BJ (cell line): Measurements from ENCODE around the gene RNF151. TPM values are rescaled to one million over a fixed set of nuclear protein-coding genes. Genes with fewer than 3 reads are reported as not detected.

ENCODE experiments used
- CTCF ChIA-PET: fragments of 350-600 bp; formaldehyde crosslinking; extraction: SDS; loops from one replicate; lab custom pipeline; 2021; ENCODE audit warnings: antibody characterized with exemption, inconsistent platforms; lab: Yijun Ruan, JAX
- POLR2A ChIA-PET: fragments of 300-600 bp; sonication (Branson Sonifier 250); formaldehyde crosslinking; extraction: SDS; loops from one replicate; lab custom pipeline; 2021; ENCODE audit warnings: antibody characterized with exemption; lab: Charles Lee
- DNase-seq: peaks from one replicate; pipeline ENCODE4 v3.0.0-alpha.2; 2011; ENCODE audit warnings: low read depth
- H3K27me3 ChIP-seq: 2 replicates; pipeline ENCODE4 v1.6.0; 2011; ENCODE audit warnings: low read length; ENCODE audit not compliant: control insufficient read depth, insufficient read depth
- H3K36me3 ChIP-seq: 2 replicates; pipeline ENCODE4 v1.5.1; 2011; ENCODE audit warnings: low read length; ENCODE audit not compliant: control insufficient read depth, insufficient read depth
- H3K4me3 ChIP-seq: 2 replicates; pipeline ENCODE4 v1.5.1; 2011; ENCODE audit warnings: low read depth, mild to moderate bottlenecking, control low read depth, low read length
- CTCF ChIP-seq: IDR thresholded peaks from 2 replicates; pipeline ENCODE4 v1.5.1; 2011; ENCODE audit warnings: low read depth, mild to moderate bottlenecking, control low read depth, inconsistent platforms, low read length, moderate library complexity; ENCODE audit not compliant: insufficient read depth
- polyA plus RNA-seq: library from polyadenylated mRNA; depleted of rRNA; stranded (reverse); fragments of >200 nt; gene quantifications from 2 replicates; pipeline ENCODE4 v1.2.3, GENCODE V29; 2011

The RNF151 gene
- polyA plus RNA-seq, 1 experiment: not detected

- CTCF ChIA-PET: interaction anchor here (1.2 to 4.1 kb wide), 2 partner anchors 139 to 251 kb away, joined by 3 to 30 read pairs; no protein-coding TSS in a partner anchor
- Histone ChIP-seq H3K4me3 (no peak overlapping the region), H3K27me3 (no peaks in the 10 kb centered on the region), H3K36me3 (peaks cover 53% of the 10 kb centered on the region)
- DNase-seq: no peak
- POLR2A ChIA-PET: no interaction called here
- no peak for TF ChIP-seq CTCF
Observed at GRCh38 chr16:2001035-2001434, 34.4 kb downstream of the RNF151 start.

GRCh38 chr16:2001456-2002355 is 35.0 kb downstream of the RNF151 start:
- POLR2A ChIA-PET: no interaction called here
- Histone ChIP-seq H3K27me3 (no peaks in the 10 kb centered on the region), H3K4me3 (no peak overlapping the region), H3K36me3 (peaks cover 56% of the 10 kb centered on the region)
- DNase-seq: no peak
- CTCF ChIA-PET: interaction anchor here (1.2 to 4.1 kb wide), 2 partner anchors 139 to 250 kb away, joined by 3 to 30 read pairs; no protein-coding TSS in a partner anchor
- no peak for TF ChIP-seq CTCF

GRCh38 chr16:2002406-2003230 is 36.0 kb downstream of the RNF151 start:
- peaks cover 59% of the 10 kb centered on the region for H3K36me3 ChIP-seq
- no peak for TF ChIP-seq CTCF
- no peak for DNase-seq
- POLR2A ChIA-PET: no interaction called here
- H3K4me3 ChIP-seq: no peak overlapping the region
- CTCF ChIA-PET: interaction anchor here (0.6 to 4.1 kb wide), 10 partner anchors 7 to 150 kb away, joined by 3 to 30 read pairs (median 4); no protein-coding TSS in a partner anchor
- H3K27me3 ChIP-seq: no peaks in the 10 kb centered on the region

- DNase-seq: no peak
- Histone ChIP-seq H3K36me3 (peaks cover 56% of the 10 kb centered on the region), H3K4me3 (no peak overlapping the region), H3K27me3 (no peaks in the 10 kb centered on the region)
- ChIA-PET POLR2A (no interaction called here), CTCF (interaction anchor here (0.6 to 4.1 kb wide), 23 partner anchors 8 to 157 kb away, joined by 3 to 30 read pairs (median 4); partner anchors contain the start of genes MSRB1, NPW, NTHL1 and PKD1)
- TF ChIP-seq CTCF: no peak
Observed at GRCh38 chr16:2003231-2003826, 36.7 kb downstream of the RNF151 start.
